Omental fat pad (tissue), 4 donors: ENCODE measurements around the gene MEMO1. TPM values are rescaled to one million over a fixed set of nuclear protein-coding genes. Genes with fewer than 3 reads are reported as not detected.

Experiments used
- ATAC-seq: fragments of 150-250 bp; one replicate; pipeline ENCODE4 v1.9.1; 2016; ENCODE audit warnings: mild to moderate bottlenecking, moderate library complexity; ENCODE audit not compliant: low FRiP score
- DNase-seq: peaks from one replicate; pipeline ENCODE4 v3.0.0-alpha.2; 2019; ENCODE audit warnings: low spot score
- CTCF ChIP-seq, 3 donors: fragments of 450-650 bp; IDR thresholded peaks; one replicate each; pipeline ENCODE4 v1.5.1; 2016 to 2017; ENCODE audit warnings: antibody characterized with exemption in 3 of 3, mild to moderate bottlenecking in 3 of 3, moderate library complexity in 2 of 3
- total RNA-seq, 4 donors: library from RNA; depleted of rRNA; stranded (reverse); fragments of >200 nt; gene quantifications; one replicate each; pipeline ENCODE4 v1.1.0, GENCODE V29; 2016

Gene MEMO1
- total RNA-seq, 4 donors from 2014 or later, result 14.7 to 26.2 (median 21.7) TPM

- ATAC-seq, result no peak
- DNase-seq, result no peak
- no peak for TF ChIP-seq CTCF (IDR thresholded peaks at IDR 0.05)
Measured at GRCh38 chr2:31940920-31941319, 69.9 kb downstream of the MEMO1 start.

GRCh38 chr2:31937741-31938140, 73.1 kb downstream of the MEMO1 start:
- TF ChIP-seq CTCF (IDR thresholded peaks at IDR 0.05), result no peak
- ATAC-seq, result no peak
- DNase-seq, result no peak

- no peak for TF ChIP-seq CTCF (IDR thresholded peaks at IDR 0.05)
- no peak for ATAC-seq
- no peak for DNase-seq
Measured at GRCh38 chr2:31935370-31935769, 75.4 kb downstream of the MEMO1 start.

- TF ChIP-seq CTCF (IDR thresholded peaks at IDR 0.05), result no peak
Measured at GRCh38 chr2:31933066-31933465, 77.7 kb downstream of the MEMO1 start.

GRCh38 chr2:31932589-31932988, 78.2 kb downstream of the MEMO1 start:
- no peak for DNase-seq
- ATAC-seq, result no peak
- TF ChIP-seq CTCF (IDR thresholded peaks at IDR 0.05), result no peak

More at GRCh38 chr2:31933066-31933465, 77.7 kb downstream of the MEMO1 start:
- no peak for ATAC-seq
- DNase-seq, result no peak

- no peak for TF ChIP-seq CTCF (IDR thresholded peaks at IDR 0.05)
- DNase-seq, result no peak
- no peak for ATAC-seq
Measured at GRCh38 chr2:31931916-31932315, 78.9 kb downstream of the MEMO1 start.

- DNase-seq (no peak), ATAC-seq (no peak)
- no peak for TF ChIP-seq CTCF (IDR thresholded peaks at IDR 0.05)
Measured at GRCh38 chr2:31925517-31925916, 85.3 kb downstream of the MEMO1 start.
